BLaER1 (cell line): ENCODE data around the gene LRRC26.

Source experiments
- H3K27ac ChIP-seq: shearing (Covaris generic); formaldehyde crosslinking; 2 replicates; pipeline ENCODE4 v1.8.1; 2022
- H3K27me3 ChIP-seq: shearing (Covaris generic); formaldehyde crosslinking; 2 replicates; pipeline ENCODE4 v1.8.1; 2022
- H3K36me3 ChIP-seq: shearing (Covaris generic); formaldehyde crosslinking; 2 replicates; pipeline ENCODE4 v1.8.1; 2022
- H3K4me1 ChIP-seq: shearing (Covaris generic); formaldehyde crosslinking; 2 replicates; pipeline ENCODE4 v1.8.1; 2022
- H3K4me2 ChIP-seq: shearing (Covaris generic); formaldehyde crosslinking; 2 replicates; pipeline ENCODE4 v1.8.1; 2022
- H3K4me3 ChIP-seq: shearing (Covaris generic); formaldehyde crosslinking; 2 replicates; pipeline ENCODE4 v1.8.1; 2022
- H3K9ac ChIP-seq: shearing (Covaris generic); formaldehyde crosslinking; 2 replicates; pipeline ENCODE4 v1.8.1; 2022
- H3K9me3 ChIP-seq: shearing (Covaris generic); formaldehyde crosslinking; 2 replicates; pipeline ENCODE4 v1.8.1; 2022
- H4K20me1 ChIP-seq: shearing (Covaris generic); formaldehyde crosslinking; 2 replicates; pipeline ENCODE4 v1.8.1; 2022
- Cebpa-rat ChIP-seq: shearing (Covaris generic); IDR thresholded peaks from 2 replicates; pipeline ENCODE4 v1.8.1; 2022

The LRRC26 gene, protein sequence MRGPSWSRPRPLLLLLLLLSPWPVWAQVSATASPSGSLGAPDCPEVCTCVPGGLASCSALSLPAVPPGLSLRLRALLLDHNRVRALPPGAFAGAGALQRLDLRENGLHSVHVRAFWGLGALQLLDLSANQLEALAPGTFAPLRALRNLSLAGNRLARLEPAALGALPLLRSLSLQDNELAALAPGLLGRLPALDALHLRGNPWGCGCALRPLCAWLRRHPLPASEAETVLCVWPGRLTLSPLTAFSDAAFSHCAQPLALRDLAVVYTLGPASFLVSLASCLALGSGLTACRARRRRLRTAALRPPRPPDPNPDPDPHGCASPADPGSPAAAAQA

GRCh38 chr9:137169896-137170358, at the start of gene LRRC26:
Gene LRRC26, minus strand, starts transcription at chr9:137170051. Its CDS starts 108 bp downstream, at chr9:137169943.
- Histone ChIP-seq H3K9ac (peak within 1 kb of the TSS; percentile 84), H3K4me1 (peaks cover 86% of the 10 kb centered on the region), H4K20me1 (peaks cover 32% of the 10 kb centered on the region), H3K4me2 (peak within 1 kb of the TSS; percentile 96), H3K27ac (peak within 1 kb of the TSS; percentile 97), H3K36me3 (peaks cover 6% of the 10 kb centered on the region; the same call in 1 of the 2 replicates), H3K9me3 (no peaks in the 10 kb centered on the region), H3K4me3 (peak within 1 kb of the TSS; percentile 82), H3K27me3 (peaks cover 12% of the 10 kb centered on the region; the same call in 1 of the 2 replicates)
- TF ChIP-seq Cebpa-rat: no peak

DNA sequence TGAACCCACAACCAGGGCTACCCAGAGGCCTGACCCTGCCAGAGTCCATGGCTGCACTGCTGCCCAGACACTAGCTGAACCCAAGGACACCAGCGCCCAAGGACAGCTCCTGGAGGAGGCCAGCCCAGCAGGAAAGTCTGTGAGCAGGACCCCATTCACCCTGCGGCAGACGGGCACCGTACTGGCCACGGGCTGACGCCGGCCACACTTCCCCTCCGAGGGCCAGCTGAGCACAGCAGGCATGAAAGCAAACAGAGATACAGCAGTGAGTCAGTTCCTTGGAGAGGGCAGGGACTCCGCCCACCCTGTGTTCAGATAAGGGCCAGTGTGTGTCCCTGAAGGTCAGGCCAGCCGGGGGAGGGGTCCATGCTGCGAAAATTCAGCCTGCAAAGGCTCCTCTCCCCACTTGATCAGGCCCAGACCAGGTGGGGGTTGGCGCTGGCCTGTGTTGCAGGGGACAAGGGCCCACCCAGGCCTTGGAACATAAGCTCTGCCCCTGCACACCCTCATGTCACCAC, 49.0 kb upstream of the LRRC26 start:
- H3K27ac ChIP-seq: no peak overlapping the region
- TF ChIP-seq Cebpa-rat: no peak
- no peaks in the 10 kb centered on the region for H3K27me3 ChIP-seq
- no peak overlapping the region for H3K4me3 ChIP-seq
- peaks cover 8% of the 10 kb centered on the region; the same call in 1 of the 2 replicates for H4K20me1 ChIP-seq
- no peak overlapping the region for H3K9ac ChIP-seq
- peaks cover 35% of the 10 kb centered on the region for H3K4me1 ChIP-seq
- H3K9me3 ChIP-seq: no peaks in the 10 kb centered on the region
- H3K36me3 ChIP-seq: peaks cover 58% of the 10 kb centered on the region
- no peak overlapping the region for H3K4me2 ChIP-seq

DNA sequence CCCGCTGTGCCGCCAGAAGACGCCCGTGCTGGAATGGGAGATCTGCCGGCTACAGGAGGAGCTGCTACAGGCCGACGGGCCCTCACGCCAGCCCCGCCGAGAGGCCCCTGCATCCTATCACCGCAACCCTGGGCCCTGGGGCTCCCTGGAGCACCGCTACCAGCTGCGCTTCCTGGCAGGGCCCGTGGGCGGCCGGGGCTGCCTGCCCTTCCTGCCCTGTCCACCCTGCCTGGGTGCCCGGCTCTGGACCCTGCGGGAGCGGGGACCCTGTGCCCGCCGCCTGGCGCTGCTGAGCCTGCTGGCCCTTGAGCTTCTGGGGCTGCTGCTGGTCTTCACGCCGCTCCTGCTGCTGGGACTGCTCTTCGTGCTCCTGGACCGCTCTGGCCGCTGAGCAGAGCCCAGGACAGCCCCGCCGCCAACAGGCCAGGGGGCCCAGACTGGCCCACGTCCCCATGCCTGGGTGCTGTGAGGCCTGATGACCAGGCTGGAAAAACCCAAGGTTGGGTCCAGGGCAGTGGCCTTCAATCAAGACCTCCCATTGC, 48.4 kb upstream of the LRRC26 start:
- Histone ChIP-seq H3K36me3 (peaks cover 63% of the 10 kb centered on the region), H3K4me3 (no peak overlapping the region), H3K4me1 (peaks cover 33% of the 10 kb centered on the region), H4K20me1 (peaks cover 8% of the 10 kb centered on the region; the same call in 1 of the 2 replicates), H3K9ac (no peak overlapping the region), H3K9me3 (no peaks in the 10 kb centered on the region), H3K4me2 (peak overlapping the region; percentile 64; the same call in 1 of the 2 replicates), H3K27me3 (no peaks in the 10 kb centered on the region), H3K27ac (0 out of 2 replicates have a peak overlapping the region, but pooled peaks have one; percentile 63)
- no peak for TF ChIP-seq Cebpa-rat

DNA sequence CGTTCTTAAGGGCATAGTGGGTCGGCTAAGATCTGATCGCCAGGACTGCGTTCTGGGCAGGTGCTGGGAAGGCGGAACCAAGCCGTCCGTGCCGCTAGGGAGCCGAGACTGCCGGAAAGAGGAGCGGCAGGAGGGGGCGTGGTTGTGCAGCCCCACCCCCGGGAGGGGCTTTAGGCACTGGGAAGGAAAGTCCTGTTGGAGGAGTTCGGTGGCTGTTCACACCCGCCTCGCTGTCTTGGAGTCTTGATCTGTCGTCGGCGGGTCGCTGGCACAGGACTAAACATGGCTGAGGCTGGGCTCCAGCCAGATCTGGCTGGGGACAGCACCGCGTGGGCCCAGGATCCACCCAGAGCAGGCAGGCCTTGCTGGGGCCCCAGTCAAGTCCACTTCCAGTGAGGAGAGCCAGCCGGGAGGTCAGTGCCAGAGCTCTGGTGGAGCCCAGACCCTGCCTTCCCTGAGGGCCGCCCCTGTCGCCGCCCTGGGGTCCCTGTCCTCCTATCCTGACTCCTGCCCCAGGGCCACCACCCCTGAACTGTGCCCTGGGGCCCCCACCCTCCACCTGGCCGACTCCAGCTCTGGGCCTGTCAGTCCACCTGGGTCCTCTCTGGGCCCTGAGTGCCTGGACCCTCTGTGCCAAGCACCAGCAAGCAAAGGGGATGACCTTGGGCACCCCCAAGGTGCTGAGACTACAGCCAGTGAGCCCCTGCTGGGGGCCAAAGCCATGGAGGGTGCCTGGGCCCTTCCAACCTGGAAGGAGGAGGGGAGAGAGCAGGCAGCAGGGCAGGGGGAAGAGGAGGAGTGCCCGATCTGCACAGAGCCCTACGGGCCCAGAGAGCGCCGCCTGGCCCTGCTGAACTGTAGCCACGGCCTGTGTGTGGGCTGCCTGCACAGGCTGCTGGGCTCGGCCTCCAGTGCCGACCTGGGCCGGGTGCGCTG, 47.7 kb upstream of the LRRC26 start:
- peaks cover 28% of the 10 kb centered on the region for H3K4me1 ChIP-seq
- TF ChIP-seq Cebpa-rat: no peak
- peak overlapping the region; percentile 65 for H3K9ac ChIP-seq
- H3K9me3 ChIP-seq: no peaks in the 10 kb centered on the region
- peaks cover 68% of the 10 kb centered on the region for H3K36me3 ChIP-seq
- peaks cover 8% of the 10 kb centered on the region; the same call in 1 of the 2 replicates for H4K20me1 ChIP-seq
- peak overlapping the region; percentile 19; the same call in 1 of the 2 replicates for H3K4me3 ChIP-seq
- H3K27ac ChIP-seq: peak overlapping the region; percentile 63
- no peaks in the 10 kb centered on the region for H3K27me3 ChIP-seq
- H3K4me2 ChIP-seq: peak overlapping the region; percentile 64

- Histone ChIP-seq H3K9ac (0 out of 2 replicates have a peak overlapping the region, but pooled peaks have one; percentile 29), H3K27ac (peak overlapping the region; percentile 63)
Observed at GRCh38 chr9:137216188-137216965, 46.5 kb upstream of the LRRC26 start.

DNA sequence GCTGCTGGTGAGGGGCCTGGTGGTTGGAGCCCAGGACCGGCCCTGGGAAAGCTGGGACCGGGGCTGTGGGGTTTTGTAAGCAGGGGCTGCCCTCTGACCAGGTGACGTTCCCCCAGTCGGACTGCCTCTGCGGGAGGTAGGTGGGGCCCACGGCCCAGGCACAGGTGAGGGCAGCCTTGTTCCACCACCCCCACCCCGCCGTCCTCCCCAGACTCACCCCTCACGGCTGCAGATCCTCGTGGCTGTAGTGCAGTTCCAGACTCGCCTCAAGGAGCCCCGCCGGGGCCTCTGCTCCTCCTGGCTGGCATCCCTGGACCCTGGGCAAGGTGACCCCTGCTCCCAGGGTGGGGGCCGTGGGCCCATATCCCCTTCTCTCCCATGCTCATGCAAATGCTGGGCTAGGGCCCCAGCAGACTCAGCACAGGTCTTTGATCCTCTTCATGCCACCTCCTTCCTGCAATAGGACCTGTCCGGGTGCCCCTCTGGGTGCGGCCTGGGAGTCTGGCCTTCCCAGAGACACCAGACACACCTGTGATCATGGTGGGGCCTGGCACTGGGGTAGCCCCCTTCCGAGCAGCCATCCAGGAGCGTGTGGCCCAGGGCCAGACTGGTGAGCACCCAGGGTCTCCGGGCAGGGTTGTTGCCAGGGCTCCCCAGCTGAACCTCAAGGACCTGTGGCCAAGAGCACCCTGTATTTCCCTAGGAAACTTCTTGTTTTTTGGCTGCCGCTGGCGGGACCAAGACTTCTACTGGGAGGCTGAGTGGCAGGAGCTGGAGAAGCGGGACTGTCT, 45.5 kb upstream of the LRRC26 start:
- Histone ChIP-seq H3K4me1 (peaks cover 40% of the 10 kb centered on the region), H4K20me1 (peaks cover 6% of the 10 kb centered on the region; the same call in 1 of the 2 replicates), H3K9ac (no peak overlapping the region), H3K36me3 (peaks cover 73% of the 10 kb centered on the region), H3K4me2 (no peak overlapping the region), H3K27ac (no peak overlapping the region), H3K27me3 (no peaks in the 10 kb centered on the region), H3K4me3 (no peak overlapping the region), H3K9me3 (no peaks in the 10 kb centered on the region)
- TF ChIP-seq Cebpa-rat: no peak

More at GRCh38 chr9:137216188-137216965, 46.5 kb upstream of the LRRC26 start:
- Histone ChIP-seq H3K4me3 (no peak overlapping the region), H3K27me3 (no peaks in the 10 kb centered on the region), H3K36me3 (peaks cover 73% of the 10 kb centered on the region), H3K4me1 (peaks cover 34% of the 10 kb centered on the region), H3K9me3 (no peaks in the 10 kb centered on the region), H4K20me1 (peaks cover 8% of the 10 kb centered on the region; the same call in 1 of the 2 replicates), H3K4me2 (peak overlapping the region; percentile 64)
- no peak for TF ChIP-seq Cebpa-rat

DNA sequence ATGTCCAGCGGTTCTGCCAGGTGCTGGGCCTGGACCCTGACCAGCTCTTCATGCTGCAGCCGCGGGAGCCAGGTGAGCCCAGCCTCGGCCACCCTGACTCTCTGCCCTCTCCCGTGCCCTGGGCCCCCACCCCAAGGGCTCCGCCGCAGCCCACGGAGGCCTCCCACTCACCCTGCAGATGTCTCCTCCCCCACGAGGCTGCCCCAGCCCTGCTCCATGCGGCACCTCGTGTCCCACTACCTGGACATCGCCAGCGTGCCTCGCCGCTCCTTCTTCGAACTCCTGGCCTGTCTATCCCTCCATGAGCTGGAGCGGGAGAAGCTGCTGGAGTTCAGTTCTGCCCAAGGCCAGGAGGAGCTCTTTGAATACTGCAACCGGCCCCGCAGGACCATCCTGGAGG, 44.8 kb upstream of the LRRC26 start:
- H3K27ac ChIP-seq: no peak overlapping the region
- H3K27me3 ChIP-seq: no peaks in the 10 kb centered on the region
- no peaks in the 10 kb centered on the region for H3K9me3 ChIP-seq
- peaks cover 47% of the 10 kb centered on the region for H3K4me1 ChIP-seq
- no peaks in the 10 kb centered on the region; the same call in 1 of the 2 replicates for H4K20me1 ChIP-seq
- no peak for TF ChIP-seq Cebpa-rat
- H3K36me3 ChIP-seq: peaks cover 73% of the 10 kb centered on the region
- H3K9ac ChIP-seq: no peak overlapping the region
- no peak overlapping the region for H3K4me3 ChIP-seq
- H3K4me2 ChIP-seq: no peak overlapping the region
